Measurements from ENCODE around the gene CAMTA1. TPM values are rescaled to one million over a fixed set of nuclear protein-coding genes. Genes with fewer than 3 reads are reported as not detected.
"Not testable (repeated sequence)": the region's sequence is repeated elsewhere in the genome, so short reads cannot be mapped to it uniquely, and the experiment has no call there.

Gene CAMTA1
- total RNA-seq, 1 experiment from 2014 or later: 219 TPM

DNA sequence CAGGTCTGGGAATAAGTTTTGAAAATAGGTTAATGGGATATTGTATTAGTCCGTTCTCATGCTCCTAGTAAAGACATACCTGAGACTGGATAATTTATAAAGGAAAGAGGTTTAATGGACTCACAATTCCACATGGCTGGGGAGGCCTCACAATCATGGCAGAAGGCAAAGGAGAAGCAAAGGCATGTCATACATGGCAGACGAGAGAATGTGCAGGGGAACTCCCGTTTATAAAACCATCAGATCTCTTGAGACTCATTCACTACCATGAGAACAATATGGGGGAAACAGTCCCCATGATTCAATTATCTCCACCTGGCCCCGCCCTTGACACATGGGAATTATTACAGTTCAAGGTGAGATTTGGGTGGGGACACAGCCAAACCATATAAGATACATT lies 60.5 kb downstream of the CAMTA1 start:
- DNase-seq (ENCODE audit: low read depth): not testable (repeated sequence)

GRCh38 chr1:6848816-6849215 lies 63.6 kb downstream of the CAMTA1 start:
- no peak for DNase-seq (ENCODE audit: low read depth)

GRCh38 chr1:6850537-6850936 lies 65.3 kb downstream of the CAMTA1 start:
- no peak for DNase-seq (ENCODE audit: low read depth)

DNA sequence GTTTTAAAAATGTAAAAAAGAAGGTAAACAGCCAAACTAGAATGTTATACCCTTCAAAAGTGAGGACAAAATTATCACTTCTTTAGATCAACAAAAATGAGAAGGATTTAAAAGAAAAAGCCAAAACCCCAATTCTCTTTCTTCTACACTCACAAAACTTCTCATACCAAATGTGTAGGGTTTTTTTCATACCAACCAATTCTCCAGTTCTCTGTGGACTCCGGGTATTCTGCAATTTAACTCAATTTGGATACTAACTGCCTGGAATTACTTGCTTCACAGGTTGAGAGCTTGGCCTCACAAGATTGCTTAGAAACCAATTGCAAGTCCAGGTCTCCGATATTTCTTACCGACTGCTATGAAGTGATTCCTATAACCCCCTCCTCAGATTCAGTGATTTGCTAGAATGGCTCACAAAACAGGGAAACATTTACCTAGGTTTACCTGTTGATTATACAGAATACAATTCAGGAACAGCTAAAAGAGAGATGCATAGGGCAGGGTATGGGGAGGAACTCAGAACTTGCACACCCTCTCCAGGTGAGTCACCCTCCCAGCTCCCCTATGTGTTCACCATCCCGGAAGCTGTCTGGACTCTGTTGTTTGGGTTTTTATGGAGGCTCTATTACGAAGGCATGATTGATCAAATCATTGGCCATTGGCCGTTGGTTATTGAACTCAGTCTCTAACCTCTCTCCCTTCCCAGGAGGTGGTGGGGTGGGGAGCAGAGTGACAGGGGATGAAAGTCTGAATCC lies 67.1 kb downstream of the CAMTA1 start:
- DNase-seq (ENCODE audit: low read depth): no peak

- DNase-seq (ENCODE audit: low read depth): no peak
Measured at GRCh38 chr1:6854166-6854565, 68.9 kb downstream of the CAMTA1 start.

- DNase-seq (ENCODE audit: low read depth): no peak
Measured at GRCh38 chr1:6857831-6858230, 72.6 kb downstream of the CAMTA1 start.

DNA sequence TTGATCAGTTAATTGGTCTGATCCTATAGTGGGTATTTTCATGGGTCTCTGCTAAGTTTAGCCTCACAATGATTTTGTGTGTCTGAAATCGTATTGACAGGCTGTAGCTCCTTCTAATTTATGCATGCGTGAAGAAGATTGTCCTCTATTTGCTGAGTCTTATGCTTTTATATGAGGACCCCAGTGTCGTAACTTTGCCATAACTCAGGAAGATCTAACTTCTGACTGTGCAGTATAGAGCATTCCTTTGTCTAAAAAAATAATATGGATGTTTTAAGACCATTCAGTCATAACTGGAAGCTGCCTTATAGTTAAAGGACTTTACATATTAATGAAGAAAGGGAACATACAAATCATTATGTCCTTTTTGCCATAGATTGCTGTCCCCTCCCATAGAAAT lies 73.3 kb downstream of the CAMTA1 start:
- DNase-seq (ENCODE audit: low read depth): no peak

GRCh38 chr1:6859415-6860343 lies 74.4 kb downstream of the CAMTA1 start:
- DNase-seq (ENCODE audit: low read depth): peak; percentile 99

GRCh38 chr1:6860401-6860800 lies 75.1 kb downstream of the CAMTA1 start:
- DNase-seq (ENCODE audit: low read depth): peak; percentile 77

DNA sequence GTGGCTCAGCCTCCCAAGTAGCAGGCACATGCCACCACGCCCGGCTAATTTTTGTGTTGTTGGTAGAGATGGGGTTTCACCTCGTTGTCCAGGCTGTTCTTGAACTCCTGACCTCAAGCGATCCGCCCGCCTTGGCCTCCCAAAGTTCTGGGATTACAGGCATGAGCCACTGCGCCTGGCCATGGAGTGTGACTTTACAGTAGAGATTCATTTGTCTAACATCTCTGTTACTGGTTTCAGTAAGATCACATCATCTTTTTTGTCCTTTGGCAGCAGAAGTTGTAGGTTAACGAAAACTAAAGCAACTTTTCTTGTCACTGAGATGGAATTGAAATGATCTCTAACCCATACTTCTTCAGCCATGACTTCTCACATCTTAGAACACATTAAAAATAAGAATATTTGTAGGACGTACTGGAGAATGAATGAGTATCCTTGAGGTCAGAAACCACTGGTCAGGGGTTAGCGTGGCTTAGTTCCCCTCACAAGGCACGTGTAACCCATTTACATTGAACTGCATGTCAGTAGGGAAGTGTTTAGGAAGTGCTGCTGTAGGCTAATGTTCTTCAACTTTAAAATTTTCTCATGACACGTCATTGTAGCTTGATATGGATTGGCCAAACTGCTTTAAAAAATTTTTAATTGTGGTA lies 75.9 kb downstream of the CAMTA1 start:
- no peak for DNase-seq (ENCODE audit: low read depth)

DNA sequence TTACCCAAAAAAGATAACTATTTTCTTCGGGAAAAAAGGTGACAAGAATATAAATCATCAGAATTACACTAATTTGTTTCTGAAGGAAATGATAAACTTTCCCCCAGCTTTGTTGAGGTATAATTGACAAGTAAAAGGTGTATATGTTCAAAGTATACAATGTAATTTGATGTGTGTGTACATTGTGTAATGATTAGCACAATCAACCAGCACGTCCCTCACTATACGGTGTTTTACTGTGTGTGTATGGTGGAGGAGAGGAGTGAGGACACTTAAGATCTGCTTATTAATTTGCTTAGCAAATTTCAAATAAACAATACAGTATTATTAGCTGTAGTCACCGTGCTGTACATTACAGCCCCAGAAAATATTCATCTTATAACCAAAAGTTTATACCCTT lies 77.7 kb downstream of the CAMTA1 start:
- no peak for DNase-seq (ENCODE audit: low read depth)

DNA sequence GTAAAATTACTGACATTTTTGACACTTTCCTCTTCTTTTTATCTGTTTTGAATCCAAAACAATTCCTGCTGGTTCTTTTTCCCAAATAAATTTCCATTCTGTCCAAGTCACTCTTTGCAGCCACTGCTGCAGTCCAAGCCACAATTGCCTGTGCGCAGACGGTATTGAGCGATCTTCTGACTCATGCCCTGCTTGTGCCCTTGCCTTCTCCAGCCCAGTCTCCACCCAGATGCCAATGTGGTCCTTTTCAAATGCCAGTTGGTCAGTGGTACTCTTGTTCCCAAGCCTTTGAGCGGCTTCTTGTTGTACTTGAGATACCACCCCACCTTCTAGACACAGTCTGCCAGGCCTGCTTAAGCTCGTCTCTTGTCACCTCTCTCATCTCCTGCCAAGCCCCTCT lies 78.9 kb downstream of the CAMTA1 start:
- peak; percentile 84 for DNase-seq (ENCODE audit: low read depth)

- DNase-seq (ENCODE audit: low read depth): no peak
Measured at GRCh38 chr1:6866825-6867224, 81.6 kb downstream of the CAMTA1 start.

GRCh38 chr1:6867321-6867720 lies 82.1 kb downstream of the CAMTA1 start:
- DNase-seq (ENCODE audit: low read depth): no peak

DNA sequence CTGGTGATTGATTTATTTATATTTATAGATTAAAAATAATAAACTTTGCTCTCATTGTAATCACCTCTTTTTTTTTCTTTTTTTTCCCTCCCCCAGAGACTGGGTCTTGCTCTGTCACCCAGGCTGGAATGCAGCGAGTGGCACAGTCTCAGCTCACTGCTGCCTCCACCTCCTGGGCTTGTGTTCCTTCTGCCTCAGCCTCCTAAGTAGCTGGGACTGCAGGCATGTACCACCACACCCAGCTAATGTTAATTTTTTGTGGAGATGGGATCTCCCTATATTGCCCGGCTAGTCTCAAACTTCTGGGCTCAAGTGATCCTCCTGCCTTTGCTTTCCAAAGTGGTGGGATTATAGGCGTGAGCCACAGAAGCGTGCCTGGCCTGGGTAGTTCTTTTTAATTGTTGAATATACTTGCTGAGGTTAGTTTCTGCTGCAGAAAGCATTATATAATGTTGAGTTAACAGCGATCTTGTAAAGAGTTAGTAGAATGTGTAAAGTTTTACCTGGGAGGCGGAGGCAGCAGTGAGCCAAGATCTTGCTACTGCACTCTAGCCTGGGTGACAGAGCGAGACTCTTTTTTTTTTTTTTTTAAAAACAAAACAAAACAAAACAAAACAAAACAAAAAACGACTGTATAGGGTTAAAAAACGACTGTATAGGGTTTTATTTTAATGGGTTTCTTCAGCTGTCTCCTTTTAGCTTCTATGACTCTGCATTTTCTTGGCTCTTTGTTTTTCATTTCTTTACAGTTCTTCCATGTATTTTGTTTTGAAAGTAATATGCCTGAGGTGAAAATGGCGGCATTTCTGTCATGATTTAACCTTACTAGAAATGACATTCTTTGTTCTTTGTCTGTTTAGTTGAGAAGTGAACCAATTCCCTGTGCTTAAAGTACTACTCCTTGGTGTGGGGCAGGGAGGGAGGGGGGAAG lies 82.7 kb downstream of the CAMTA1 start:
- peak; percentile 59 for DNase-seq (ENCODE audit: low read depth)

DNA sequence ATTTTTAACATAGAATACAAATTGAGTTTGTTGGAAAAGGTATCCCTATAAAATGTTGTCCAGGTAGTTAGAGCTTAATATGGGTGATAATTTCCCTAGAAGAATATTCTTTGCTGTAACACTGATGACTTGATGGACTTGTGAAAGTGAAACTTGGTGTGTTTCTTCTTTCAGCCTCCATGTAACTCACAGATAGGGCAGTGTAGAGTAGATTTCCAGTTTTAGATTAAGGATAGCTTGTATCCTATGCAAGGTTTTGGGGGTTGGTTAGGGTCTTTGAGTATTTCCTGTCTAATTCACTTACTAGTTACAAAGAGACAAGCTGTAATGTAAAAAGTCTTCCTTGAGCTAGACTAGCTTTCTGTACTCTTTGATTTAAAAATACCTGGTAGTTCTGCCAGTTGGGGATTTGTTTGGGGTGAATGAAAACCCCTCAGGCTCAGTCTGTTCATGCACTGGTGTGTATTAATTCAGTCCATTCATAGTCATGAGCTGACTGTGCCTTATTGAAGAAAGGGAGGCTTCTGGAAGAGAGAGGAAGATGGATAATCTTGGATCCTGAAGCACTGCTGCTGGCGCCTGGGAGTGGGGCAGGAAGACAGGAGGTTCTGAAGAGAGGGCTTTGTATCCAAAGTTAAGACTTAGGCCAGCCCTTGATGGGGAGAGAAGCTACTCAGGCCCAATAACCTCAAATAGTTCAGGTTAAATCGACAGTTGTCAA lies 83.6 kb downstream of the CAMTA1 start:
- DNase-seq (ENCODE audit: low read depth): peak; percentile 72

DNA sequence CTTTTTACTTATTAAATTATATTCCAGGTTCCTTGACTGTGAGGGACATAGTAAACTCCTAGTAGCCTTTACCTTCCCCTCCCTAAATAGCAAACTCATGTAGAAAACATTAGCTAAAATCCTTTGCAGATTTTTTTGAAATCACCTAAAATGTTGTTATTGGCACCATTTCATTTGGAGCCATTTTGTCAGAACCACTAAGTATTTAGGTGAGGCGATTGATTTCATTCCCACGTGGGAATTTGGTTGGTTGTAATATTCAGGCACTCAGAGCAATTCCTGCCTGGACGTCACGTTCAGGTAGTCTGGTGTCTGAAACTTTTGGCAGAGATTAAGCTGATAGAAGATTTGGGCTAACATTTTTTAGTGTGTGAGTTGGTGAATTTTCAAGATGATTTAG lies 84.3 kb downstream of the CAMTA1 start:
- peak; percentile 15 for DNase-seq (ENCODE audit: low read depth)

DNA sequence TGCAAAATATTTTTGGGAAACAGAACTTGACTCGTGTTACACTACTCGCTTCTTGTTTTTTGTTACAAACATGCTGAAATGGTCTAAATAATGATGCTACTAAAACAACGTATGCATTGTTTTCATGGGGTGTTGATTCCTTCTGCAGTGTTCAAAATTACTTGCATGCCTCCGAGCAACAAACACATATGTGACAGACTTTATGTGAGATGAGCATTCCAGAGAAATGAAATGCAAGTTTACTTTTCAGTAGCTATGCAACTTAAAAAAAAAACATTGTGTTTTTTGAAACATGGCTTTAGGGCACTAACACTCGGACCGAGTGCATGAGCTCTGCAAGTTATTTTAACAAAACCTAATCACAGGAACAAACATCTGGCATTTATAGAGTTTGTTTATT lies 84.8 kb downstream of the CAMTA1 start:
- DNase-seq (ENCODE audit: low read depth): peak; percentile 73

- peak; percentile 62 for DNase-seq (ENCODE audit: low read depth)
Measured at GRCh38 chr1:6870571-6870970, 85.3 kb downstream of the CAMTA1 start.

DNA sequence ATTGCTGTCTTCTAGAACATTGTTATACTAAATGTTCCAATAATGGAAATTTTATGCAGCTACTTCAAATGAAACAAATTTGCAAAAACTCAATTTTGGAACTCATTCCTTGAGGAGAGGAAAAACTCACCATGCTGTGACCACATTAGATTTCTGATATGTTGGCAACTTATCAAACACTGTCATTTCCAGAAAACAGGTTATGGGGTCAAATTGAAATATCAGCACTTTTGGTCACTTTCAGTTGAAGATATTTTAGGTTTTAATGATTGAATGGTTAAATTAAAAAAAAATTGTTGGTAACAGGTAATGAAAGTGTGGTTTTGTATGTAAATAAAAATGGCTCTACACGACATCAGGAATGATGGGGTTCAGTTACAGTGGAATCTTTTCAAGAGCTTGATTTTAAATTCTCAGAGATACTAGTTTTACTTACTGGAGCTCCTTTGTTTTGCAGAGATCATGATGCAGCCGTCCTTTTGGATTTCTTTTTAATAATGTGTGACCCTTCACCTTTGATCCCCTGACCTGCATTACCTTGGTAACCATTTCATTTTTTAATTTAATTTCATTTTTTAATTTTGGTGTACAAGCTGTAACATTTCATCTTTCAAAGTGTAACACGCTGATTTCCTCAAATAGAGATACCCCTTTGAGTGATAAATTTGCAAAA lies 86.2 kb downstream of the CAMTA1 start:
- DNase-seq (ENCODE audit: low read depth): peak; percentile 19
